GM18951 (cell line): ENCODE measurements around the gene KIRREL3.

Experiments used
- POLR2A ChIP-seq: IDR thresholded peaks from 4 replicates; pipeline ENCODE4 v1.6.1; 2011; ENCODE audit warnings: mild to moderate bottlenecking; ENCODE audit not compliant: insufficient read length, insufficient read depth; ENCODE audit errors: extremely low read depth
- in situ Hi-C: fragments of 300-500 bp; cut with MboI; formaldehyde crosslinking; loops from one replicate; pipeline ENCODE4 v1.12.0; 2022; ENCODE audit warnings: low sequenced_read_pairs, mixed read lengths, inconsistent platforms; ENCODE audit not compliant: unreplicated experiment

KIRREL3 gene

DNA sequence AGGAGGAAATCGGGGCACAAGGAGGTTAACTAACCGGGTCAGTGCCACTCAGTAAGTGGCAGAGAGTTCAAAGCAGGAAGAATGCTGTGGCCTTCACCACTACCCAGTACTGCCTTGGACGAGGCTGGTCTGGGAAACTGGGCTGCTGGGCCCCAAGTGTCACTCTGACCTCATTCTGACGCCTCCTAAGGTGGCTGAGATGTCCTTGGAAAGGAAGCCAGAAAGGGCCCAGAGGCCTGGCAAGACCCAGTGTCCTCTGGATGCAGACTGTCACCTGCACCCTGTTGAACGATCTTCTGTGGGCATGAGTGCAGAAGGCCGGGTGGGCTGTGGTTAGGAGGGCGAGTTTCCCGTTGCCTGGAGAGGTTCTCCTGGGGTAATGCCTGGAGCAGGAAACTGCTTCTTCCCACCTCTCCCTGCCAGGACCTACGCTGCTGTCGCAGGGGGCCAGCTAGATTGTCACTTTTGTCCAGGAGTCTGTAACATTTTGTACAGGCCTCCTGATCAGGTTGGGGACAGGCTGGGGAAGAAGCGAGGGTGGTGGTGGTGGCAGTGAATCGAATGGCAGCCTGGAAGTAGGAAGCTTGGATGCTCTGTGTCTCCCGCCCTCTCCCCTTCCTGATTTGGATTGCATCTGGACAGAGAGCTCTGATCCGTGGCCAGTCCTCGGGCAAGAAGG lies 540.0 kb downstream of the KIRREL3 start:
- in situ Hi-C loops = no loop called here
- TF ChIP-seq POLR2A = no peak

DNA sequence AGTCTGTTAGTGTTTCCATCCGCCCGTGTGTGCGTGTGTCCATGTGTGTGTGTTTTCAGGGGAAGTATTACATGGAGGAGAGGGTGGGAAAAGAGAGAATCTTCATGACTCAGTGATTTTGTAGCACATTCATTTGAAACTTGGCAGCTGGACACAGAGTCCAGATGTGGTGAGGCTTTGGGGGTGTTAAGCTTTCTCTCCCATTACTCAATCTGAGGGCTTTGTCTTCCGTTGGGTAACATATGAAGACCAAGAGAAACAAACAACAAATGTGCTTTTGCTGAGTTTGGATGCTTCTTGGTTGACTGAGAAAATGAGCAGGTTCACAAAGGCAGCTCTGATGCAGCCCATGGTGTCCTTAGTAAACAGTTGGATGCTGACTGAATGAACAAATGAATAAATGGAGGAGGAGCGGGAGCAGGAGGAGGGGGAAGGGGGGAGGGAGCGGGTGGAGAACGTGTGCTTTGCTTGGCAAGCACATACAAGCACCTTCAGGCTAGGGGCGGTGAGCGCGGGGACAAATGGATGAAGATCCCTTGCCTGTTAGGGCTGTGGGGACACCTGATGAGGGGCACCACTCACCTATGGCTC lies 540.8 kb downstream of the KIRREL3 start:
- in situ Hi-C loops = no loop called here

DNA sequence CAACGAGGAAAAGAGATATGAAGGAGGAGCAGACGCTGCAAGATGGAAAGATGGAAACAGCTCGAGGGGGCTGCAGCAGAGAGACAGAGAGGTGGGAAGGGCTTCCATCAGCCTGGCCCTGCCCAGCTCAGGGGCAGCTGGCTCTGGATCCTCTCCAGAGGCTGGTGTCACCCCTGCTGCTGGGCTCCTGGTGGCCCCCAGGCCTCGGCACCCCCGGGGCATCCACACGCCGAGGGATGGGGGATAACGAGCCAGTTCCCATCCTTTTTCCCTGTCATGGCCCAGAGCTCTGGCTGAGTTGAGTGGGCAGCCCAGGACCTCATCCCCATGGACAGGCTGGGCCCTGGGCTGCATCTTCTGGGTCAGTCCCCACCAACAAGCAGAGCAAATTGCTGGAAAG lies 542.8 kb downstream of the KIRREL3 start:
- no peak for TF ChIP-seq POLR2A
- in situ Hi-C loops = no loop called here

More for the DNA sequence above, 540.8 kb downstream of the KIRREL3 start:
- no peak for TF ChIP-seq POLR2A

DNA sequence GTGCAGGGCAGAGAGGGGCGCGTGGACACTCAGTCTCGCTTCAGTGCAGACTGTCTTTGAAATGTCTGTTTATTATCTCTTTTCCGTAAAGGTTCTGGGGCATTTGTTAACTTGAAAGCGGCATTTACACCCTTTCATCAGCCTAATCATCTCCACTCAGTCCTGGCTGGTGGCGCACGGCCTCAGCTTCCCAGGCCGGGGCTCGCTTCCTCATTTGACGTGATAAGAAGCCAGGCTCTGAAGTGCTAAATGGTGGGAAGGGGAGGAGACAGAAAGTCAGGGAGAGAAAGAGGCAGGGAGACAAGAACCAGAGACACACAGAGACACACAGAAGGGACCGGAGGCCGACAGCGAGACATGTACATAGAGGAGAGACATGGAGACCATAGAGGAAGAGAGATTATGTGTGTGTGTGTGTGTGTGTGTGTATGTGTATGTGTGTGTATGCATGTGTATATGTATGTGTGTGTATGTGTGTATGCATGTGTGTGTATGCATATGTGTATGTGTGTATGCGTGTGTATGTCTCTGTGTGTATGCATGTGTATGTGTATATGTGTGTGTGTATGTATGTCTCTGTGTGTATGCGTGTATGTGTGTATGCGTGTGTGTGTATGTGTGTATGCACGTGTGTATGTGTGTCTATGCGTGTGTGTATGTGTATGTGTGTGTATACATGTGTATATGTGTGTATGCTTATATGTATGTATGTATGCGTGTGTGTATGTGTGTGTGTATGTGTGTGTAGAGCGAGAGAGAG lies 543.6 kb downstream of the KIRREL3 start:
- in situ Hi-C loops = no loop called here
- no peak for TF ChIP-seq POLR2A

DNA sequence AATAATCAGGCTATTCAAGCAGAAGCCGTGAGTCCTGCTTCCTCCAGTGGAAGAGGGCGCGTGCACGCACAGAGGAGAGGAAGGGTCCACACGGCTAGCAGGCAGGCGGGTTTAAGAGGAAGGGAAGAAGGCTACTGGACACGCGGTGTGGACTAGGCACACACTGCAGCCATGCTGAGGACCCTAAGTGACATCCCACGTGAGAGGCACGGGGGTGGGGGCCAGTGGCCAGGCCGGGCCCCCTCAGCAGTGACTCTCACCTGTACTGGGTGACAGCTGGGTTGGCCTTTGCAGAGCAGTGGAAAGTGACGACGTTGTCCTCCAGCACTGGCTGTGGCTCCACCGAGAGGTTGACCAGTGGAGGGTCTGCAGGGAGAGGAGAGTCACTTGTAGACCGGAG lies 544.5 kb downstream of the KIRREL3 start:
- in situ Hi-C loops = no loop called here
- TF ChIP-seq POLR2A = no peak

DNA sequence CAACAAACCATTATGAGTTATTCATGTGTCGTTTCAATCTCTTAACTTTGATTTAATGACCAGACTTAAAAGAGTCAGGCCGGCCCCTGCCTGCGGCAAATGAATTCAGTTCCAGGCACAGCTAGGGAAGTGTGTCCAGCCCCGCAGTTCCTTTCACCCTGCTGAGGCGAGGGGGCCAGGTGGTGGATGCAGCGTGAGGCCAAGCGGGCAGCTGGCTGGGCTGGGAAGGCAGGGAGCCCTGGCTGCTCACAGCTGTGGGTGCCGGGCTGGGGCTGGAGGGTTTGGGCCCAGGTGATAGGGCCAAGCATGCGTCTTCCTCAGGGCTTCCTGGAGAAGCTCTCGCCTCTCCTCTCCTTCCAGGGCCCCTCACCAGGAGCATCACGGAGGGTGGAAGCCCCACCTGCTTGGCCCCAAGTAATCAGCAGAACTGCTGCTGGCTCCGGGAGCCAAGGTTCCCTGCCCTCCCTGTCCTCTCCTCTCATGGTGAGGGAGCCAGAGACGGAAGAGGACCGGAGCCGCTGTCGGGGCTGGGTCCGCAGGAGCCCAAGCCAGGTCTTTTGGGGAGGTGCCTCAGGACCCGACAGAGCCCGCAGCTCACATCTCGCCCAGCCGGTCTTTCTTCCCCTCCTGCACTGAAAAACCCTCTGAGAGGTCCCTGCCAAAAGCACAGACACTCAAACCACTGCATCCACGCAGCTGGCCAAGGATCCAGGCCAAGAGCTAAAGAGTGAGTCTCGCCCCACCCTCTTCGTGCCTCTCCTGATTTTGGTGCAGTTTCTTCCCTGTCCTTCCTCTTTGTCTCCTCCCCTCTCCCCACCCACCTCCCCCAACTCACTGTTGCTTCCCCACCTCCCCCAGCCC lies 548.1 kb downstream of the KIRREL3 start:
- no peak for TF ChIP-seq POLR2A
- in situ Hi-C loops = no loop called here

DNA sequence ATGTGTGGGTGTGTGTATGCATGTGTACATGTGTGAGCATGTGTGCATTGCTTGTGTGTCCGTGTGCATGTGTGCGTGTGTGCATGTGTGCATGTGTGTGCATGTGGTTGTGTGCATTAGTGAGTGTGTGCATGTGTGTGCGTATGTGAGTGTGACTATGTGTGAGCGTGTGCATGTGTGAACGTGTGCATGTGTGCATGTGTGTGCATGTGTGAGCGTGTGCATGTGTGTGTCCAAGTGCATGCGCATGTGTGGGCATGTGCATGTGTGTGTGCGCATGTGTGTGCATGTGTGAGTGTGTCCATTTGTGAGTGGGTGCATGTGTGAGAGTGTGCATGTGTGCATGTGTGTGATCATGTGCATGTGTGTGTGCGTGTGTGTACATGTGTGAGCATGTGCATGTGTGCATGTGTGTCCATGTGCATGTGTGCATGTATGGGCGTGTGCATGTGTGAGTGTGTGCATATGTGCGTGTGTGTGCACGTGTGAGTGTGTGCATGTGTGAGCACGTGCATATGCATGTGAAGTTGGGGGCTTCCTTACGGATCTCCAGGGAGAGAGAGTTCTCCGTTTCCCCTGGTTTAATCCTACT lies 549.3 kb downstream of the KIRREL3 start:
- in situ Hi-C loops = no loop called here
- no peak for TF ChIP-seq POLR2A

DNA sequence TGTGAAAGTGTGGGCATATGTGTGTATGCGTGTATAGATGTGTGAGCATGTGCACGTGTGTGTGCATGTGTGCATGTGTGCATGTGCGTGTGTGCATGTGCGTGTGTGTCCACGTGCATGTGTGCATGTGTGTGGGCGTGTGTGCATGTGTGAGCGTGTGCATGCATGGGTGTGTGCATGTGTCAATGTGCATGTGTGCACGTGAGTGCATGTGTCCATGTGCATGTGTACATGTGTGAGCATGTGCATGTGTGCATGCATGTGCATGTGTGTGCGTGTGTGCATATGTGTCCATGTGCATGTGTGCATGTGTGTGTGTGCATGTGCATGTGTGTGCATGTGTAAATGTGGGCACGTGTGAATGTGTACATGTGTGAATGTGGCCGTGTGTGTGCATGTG lies 549.8 kb downstream of the KIRREL3 start:
- in situ Hi-C loops = no loop called here
- no peak for TF ChIP-seq POLR2A

DNA sequence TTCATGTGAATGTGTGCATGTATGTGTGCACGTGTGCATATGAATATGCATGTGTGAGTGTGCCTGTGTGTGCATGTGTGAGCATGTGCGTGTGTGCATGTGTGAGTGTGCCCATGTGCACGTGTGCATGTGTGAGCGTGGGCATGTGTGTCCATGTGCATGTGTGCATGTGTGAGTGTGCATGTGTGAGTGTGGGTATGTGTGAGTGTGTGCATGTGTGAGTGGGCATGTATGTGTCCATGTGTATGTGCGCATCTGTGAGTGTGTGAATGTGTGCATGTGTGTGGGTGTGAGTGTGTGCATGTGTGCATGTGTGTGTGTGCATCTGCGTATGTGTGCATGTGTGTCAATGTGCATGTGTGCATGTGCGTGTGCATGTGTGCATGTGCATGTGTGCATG lies 550.4 kb downstream of the KIRREL3 start:
- TF ChIP-seq POLR2A = no peak

DNA sequence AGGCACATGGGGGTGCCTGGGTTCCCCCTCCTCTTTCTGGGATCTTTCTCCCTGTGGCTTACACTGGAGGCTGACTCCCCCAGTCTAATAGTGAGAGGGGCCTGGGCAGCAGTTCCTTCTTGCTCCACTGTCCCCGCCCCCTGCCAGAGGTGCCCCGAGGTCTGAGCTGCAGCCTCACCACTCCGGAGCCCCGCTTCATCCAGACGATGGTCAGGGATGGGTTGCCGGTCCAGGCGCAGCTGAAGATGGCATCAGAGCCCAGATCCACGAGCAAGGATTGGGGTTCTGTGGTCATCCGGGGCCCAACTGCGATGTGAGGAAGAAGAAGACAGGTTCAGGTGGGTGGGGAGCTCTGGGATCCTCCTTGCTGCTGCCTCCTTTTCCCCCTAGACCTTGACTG lies 554.0 kb downstream of the KIRREL3 start:
- in situ Hi-C loops = loop anchor here (10.0 kb wide), 1 partner anchor 538 kb away; no protein-coding TSS in a partner anchor
- TF ChIP-seq POLR2A = no peak

More for the DNA sequence above, 550.4 kb downstream of the KIRREL3 start:
- in situ Hi-C loops = no loop called here

DNA sequence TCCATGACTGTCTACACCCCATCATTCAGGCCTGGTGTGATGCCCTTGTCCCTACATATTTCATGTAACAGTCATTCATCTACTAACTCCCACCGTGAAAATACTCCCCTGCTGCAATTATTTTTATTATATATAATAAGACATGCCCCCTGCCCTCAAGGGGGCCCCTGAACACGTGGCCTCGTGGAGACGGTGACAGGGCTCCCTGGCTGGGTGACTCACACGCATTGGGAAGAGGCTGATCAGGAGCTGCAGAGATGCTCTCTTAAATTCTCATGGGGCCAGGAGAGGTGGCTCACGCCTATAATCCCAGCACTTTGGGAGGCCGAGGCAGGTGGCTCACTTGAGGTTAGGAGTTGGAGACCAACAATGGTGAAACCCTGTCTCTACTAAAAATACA lies 556.5 kb downstream of the KIRREL3 start:
- in situ Hi-C loops = loop anchor here (10.0 kb wide), 1 partner anchor 541 kb away; no protein-coding TSS in a partner anchor

DNA sequence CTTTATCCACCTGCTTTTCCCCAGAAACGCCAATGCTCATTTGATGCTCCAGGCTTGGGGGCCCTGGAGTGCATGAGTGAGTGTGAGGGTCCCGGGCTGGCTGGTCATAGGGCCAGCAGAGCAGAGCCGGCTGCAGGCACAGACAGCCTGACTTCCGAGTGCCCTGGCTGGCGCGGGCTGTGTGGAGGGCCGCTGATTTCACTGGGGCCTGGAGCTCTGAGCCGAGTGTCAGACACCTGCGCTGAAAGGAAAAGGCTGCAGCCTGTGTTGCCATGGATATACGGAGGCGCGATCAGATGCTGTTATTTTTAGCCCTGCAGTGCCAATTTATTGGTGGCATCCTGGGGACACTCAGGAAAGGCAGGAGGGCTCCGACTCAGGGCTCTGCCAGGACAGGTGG lies 557.5 kb downstream of the KIRREL3 start:
- in situ Hi-C loops = loop anchor here (10.0 kb wide), 1 partner anchor 542 kb away; no protein-coding TSS in a partner anchor
- no peak for TF ChIP-seq POLR2A

More for the DNA sequence above, 556.5 kb downstream of the KIRREL3 start:
- TF ChIP-seq POLR2A = no peak

DNA sequence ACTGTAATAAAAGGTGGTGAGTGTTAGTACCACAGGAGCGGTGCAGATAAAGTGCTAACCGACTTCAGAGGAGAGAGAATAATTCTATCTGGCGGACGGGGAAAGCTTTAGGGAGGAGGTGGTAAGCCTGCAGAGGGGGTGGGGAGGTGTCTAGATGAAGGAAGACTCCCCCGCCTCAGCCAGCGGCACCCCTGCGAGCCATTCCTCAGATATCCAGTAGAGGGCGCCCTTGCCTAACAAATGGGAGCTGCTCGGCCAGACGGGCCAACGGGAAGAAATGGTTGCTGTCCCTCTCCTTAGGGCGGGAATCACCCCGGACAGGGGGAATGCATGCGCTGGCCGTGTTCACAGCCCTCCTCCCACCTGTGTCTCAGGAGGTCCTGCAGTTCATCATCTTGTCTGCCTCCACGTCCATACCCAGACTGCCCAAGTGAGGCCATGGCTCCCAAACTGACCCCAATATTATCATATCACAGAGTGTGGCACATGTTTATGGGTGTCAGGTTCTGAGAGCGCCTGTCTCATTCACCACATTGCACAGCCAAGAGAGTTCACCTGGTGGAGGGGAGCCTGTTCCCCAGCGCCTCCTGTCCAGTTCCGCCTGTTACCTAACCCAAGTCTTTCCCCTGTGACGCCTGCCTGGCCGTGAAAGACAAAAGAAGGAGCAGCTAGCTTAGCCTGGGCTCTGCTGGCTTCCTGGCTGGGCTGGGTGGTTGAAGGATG lies 559.6 kb downstream of the KIRREL3 start:
- no peak for TF ChIP-seq POLR2A
- in situ Hi-C loops = loop anchor here (10.0 kb wide), 1 partner anchor 544 kb away; no protein-coding TSS in a partner anchor
